ENCODE data around the gene ADAM10.
A peak's percentile ranks its signal among the peaks of the same experiment; 100 is the strongest.

The ADAM10 gene

GRCh38 chr15:58573270-58573669 is 176.2 kb downstream of the ADAM10 start:
- DNase-seq: no peak

GRCh38 chr15:58572521-58572920 is 177.0 kb downstream of the ADAM10 start:
- DNase-seq: no peak

GRCh38 chr15:58571491-58571890 is 178.0 kb downstream of the ADAM10 start:
- DNase-seq: no peak

- DNase-seq: no peak
Measured at GRCh38 chr15:58569455-58569854, 180.1 kb downstream of the ADAM10 start.

GRCh38 chr15:58568157-58568571 is 181.3 kb downstream of the ADAM10 start:
- no peak for DNase-seq

DNA sequence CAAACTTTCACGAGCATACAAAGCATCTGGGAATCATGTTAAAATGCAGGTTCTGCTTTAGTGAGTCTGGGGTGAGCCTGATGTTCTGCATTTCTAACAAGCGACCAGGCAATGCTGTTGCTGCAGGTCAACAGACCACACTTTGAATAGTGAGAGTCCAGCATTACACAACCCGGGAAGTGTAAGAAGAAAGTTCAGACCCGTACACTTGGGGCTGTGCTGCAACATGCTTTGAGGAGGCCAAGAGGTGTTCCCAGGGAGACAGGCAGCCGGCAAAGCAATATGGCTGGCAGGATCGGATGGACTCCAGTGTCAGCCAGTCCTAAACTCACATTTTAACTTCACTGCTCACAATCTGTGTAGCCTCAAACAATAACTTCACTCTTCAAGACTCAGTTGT is 183.5 kb downstream of the ADAM10 start:
- DNase-seq: no peak

DNA sequence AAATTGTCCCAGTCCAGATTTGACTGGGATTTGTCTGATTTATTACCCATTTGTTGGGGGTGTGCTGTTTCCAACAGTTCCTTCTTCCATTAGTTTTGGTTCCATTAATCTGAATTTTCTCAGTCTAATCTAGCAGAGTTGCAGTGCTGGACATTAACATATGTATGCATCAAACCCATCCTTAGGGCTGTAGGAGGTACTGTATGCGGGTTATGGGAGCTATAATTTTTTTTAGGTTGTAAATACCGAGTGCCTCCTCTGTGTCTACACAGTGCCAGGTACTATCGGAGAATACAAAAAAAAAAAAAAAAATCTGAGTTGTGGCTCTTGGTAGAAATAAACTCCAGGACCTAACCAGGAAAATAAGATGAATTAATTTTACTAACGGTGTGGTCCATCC is 183.9 kb downstream of the ADAM10 start:
- DNase-seq: no peak

GRCh38 chr15:58564981-58565380 is 184.5 kb downstream of the ADAM10 start:
- DNase-seq: no peak

- peak in 1 of 2 experiments; percentile 20 for DNase-seq
Measured at GRCh38 chr15:58562135-58562534, 187.4 kb downstream of the ADAM10 start.

- DNase-seq: no peak
Measured at GRCh38 chr15:58561321-58561720, 188.2 kb downstream of the ADAM10 start.

- DNase-seq: no peak
Measured at GRCh38 chr15:58559904-58560588, 189.5 kb downstream of the ADAM10 start.

DNA sequence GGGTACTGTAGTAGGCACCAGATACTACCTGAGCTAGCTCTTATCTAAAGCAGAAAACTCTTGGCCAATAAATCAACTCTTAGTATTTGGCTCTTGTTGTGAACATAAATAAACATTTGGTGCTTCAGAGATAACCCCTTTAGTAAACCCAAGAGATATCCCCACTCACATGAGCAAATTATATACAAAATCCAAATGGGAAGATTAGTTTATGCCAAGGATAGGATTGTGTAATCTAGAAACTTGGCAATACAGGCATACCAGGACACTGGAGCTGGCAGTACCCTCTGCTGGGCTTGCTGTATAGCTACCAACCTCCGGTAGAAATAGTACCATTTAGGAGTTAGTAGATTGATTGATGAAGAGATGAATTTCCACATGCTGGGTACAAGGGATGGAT is 190.7 kb downstream of the ADAM10 start:
- DNase-seq: no peak

DNA sequence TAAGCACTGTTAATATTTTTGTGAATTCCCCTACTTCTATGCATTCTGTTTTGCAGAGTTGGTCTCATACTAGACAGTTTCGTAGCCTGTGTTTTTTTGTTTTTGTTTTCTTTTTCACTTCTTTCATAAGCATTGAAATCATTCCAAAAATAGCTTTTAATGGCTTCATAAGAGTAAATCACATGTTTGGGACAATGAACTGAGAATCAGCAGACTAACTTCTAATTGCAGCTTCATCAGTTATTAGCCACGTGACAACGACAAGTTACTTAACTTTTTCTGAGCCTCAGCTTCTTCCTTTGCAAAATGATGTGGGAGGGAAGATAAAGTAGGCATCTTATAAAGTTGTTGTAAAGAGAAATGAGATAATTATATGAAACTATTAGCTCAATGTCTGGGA is 193.0 kb downstream of the ADAM10 start:
- no peak for DNase-seq

DNA sequence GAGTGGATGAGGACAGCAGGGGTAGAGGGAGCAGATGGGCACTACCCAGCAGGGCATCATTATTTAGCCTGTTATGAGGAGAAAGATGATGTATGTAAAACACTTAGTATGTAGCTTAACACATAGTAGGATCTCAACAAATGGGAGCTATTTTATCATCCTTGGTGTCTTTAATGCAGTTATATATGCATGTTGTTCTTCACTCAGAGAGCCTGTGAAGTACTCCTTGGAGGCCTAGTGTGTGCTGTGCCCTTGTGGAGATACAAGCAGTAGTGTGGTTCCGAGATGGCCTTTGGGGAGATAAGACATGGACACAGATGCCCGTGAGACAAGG is 193.5 kb downstream of the ADAM10 start:
- DNase-seq: no peak

DNA sequence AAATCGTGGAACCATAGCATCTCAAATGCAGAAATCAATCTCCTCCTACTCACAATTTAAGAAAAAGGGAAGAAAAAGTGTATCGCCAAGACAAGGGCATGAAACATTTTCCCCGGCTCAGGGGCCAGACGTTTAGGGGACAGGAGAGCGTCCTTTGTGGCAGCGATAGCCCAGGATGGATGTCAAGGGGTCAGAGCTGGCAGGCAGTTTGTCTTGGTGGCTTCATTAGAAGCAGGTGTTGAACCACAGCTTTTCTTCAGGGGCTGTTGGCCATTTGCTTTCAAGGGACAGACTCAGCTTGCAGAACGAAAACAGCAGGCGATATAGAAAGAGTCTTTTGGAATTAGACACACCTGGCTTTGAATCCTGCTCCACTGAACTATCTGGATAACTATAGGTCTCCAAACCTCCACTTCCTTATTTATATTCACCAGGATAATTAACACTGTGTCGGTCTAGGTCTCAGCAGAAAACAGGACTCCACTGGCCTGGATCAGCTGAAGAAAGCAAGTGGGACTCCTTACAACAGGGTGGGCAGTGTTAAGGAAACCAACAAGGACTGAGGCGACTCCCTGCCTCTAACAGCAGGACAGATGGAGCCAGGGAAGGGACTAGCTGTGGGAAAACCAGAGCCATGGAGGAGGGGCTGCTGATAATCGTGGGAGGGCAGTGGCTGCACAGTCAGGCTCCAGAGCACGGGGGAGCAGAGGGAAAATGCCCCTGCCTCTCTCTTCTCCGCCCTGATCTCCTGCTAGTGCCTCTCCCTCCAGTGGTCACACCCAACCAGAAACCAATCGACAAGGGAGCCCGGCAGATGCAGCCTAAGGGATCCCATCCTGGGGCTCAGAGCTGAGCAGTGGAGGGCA is 194.1 kb downstream of the ADAM10 start:
- DNase-seq: no peak

DNA sequence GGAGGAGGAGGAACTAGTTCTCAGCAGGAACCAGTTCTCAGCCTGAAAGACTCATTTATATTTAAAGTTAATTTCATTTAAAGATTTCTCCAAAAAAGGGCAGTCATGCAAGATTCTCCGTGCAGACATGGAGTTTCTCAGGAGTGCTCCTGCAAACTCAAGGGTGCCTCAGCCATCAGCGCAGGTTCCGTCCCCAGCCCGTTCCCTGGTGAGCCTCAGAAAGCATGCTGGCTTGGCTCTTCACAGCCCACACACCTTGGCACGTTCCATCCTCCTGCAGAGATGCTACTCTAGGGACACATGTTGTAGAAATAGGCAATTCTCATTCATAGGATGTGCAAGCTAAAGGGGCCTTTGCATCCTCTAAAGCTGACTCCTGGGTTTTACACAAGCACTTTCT is 194.7 kb downstream of the ADAM10 start:
- DNase-seq: no peak

GRCh38 chr15:58553365-58553918 is 196.1 kb downstream of the ADAM10 start:
- DNase-seq: no peak

- DNase-seq: no peak
Measured at GRCh38 chr15:58552505-58553364, 196.8 kb downstream of the ADAM10 start.

GRCh38 chr15:58551764-58552504 is 197.6 kb downstream of the ADAM10 start:
- no peak for DNase-seq

GRCh38 chr15:58551084-58551763 is 198.3 kb downstream of the ADAM10 start:
- DNase-seq: no peak

DNA sequence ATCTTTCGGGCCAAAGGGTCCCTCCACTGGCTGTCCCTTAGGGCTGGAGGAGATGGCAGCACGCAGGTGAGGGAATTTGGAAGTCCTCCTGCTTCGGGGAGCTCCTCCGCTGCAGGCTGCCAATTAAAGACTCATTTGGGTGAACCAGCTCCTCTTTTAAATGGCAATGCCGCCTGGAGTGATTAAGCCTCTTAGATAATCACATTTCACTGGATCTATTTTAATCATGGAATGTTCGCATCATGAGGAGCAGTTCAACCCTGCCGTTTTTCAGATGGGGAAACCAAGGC is 199.8 kb downstream of the ADAM10 start:
- DNase-seq: no peak

All from SHP77 (cell line).